Loucy (cell line): ENCODE measurements around the gene MRGPRX3.

Source experiments
- H2AFZ ChIP-seq: fragments of 200-600 bp; sonication (generic); 2 replicates; pipeline ENCODE4 v1.6.0; 2016; ENCODE audit warnings: antibody characterized with exemption, mild to moderate bottlenecking, low read length, moderate library complexity
- H3F3A ChIP-seq: fragments of 200-600 bp; 2 replicates; pipeline ENCODE4 v1.6.0; 2016; ENCODE audit warnings: antibody characterized with exemption, low read depth, mild to moderate bottlenecking
- H3K27me3 ChIP-seq: fragments of 200-600 bp; sonication (generic); 2 replicates; pipeline ENCODE4 v1.6.1; 2014; ENCODE audit warnings: low read length, mild to moderate bottlenecking; ENCODE audit not compliant: insufficient read depth, poor library complexity, severe bottlenecking
- H3K36me3 ChIP-seq: fragments of 200-600 bp; sonication (generic); 2 replicates; pipeline ENCODE4 v1.6.1; 2016; ENCODE audit warnings: low read length; ENCODE audit not compliant: insufficient read depth
- H3K4me1 ChIP-seq: fragments of 200-600 bp; sonication (generic); 2 replicates; pipeline ENCODE4 v1.5.1; 2014; ENCODE audit warnings: low read length, mild to moderate bottlenecking; ENCODE audit not compliant: insufficient read depth, poor library complexity, severe bottlenecking
- H3K4me2 ChIP-seq: fragments of 200-600 bp; sonication (generic); 2 replicates; pipeline ENCODE4 v1.6.0; 2014; ENCODE audit warnings: antibody characterized with exemption, low read length, low read depth, mild to moderate bottlenecking; ENCODE audit not compliant: poor library complexity, severe bottlenecking
- H3K4me3 ChIP-seq: fragments of 200-600 bp; sonication (generic); 2 replicates; pipeline ENCODE4 v1.5.1; 2014; ENCODE audit warnings: low read length, mild to moderate bottlenecking, mixed read lengths; ENCODE audit not compliant: poor library complexity, severe bottlenecking
- H3K79me2 ChIP-seq: fragments of 200-600 bp; sonication (generic); 2 replicates; pipeline ENCODE4 v1.6.1; 2014; ENCODE audit warnings: low read length; ENCODE audit not compliant: insufficient read depth
- H3K9ac ChIP-seq: fragments of 200-600 bp; sonication (generic); 2 replicates; pipeline ENCODE4 v1.6.0; 2014; ENCODE audit warnings: mild to moderate bottlenecking, low read depth, low read length, moderate library complexity; ENCODE audit not compliant: poor library complexity, severe bottlenecking
- H3K9me2 ChIP-seq: fragments of 200-600 bp; sonication (generic); replicated peaks from 2 replicates; pipeline ENCODE4 v1.6.1; 2016; ENCODE audit warnings: low read depth, low read length, mixed read lengths
- H3K9me3 ChIP-seq: fragments of 200-600 bp; sonication (generic); 2 replicates; pipeline ENCODE4 v1.6.1; 2014; ENCODE audit warnings: mild to moderate bottlenecking, antibody characterized with exemption, low read length, low read depth; ENCODE audit not compliant: insufficient read depth
- H4K20me1 ChIP-seq: fragments of 200-600 bp; sonication (generic); 2 replicates; pipeline ENCODE4 v1.6.0; 2014; ENCODE audit warnings: antibody characterized with exemption, low read length, mild to moderate bottlenecking; ENCODE audit not compliant: insufficient read depth, poor library complexity, severe bottlenecking
- CTCF ChIP-seq: fragments of 200-600 bp; sonication (generic); conservative IDR thresholded peaks from 2 replicates; pipeline ENCODE4 v1.5.1; 2014; ENCODE audit warnings: mild to moderate bottlenecking, antibody characterized with exemption, low read length
- EZH2phosphoT487 ChIP-seq: fragments of 200-600 bp; IDR thresholded peaks from 2 replicates; pipeline ENCODE4 v1.6.1; 2018; ENCODE audit warnings: antibody characterized with exemption, mild to moderate bottlenecking, moderate library complexity, borderline replicate concordance

The MRGPRX3 gene

GRCh38 chr11:18105086-18105801 is 27.1 kb upstream of the MRGPRX3 start:
- peak overlapping the region; percentile 78 for H3K4me2 ChIP-seq
- peaks cover 56% of the 10 kb centered on the region for H3K79me2 ChIP-seq
- H3K4me3 ChIP-seq = peak overlapping the region; percentile 96
- H3K9ac ChIP-seq = peak overlapping the region; percentile 96
- peak overlapping the region; percentile 93 for H2AFZ ChIP-seq
- no peaks in the 10 kb centered on the region for H3F3A ChIP-seq
- no peaks in the 10 kb centered on the region for H3K9me3 ChIP-seq
- peaks cover 14% of the 10 kb centered on the region for H4K20me1 ChIP-seq
- no peaks in the 10 kb centered on the region for H3K27me3 ChIP-seq
- peaks cover 8% of the 10 kb centered on the region for H3K4me1 ChIP-seq
- H3K36me3 ChIP-seq = peaks cover 13% of the 10 kb centered on the region; the same call in 1 of the 2 replicates
- H3K9me2 ChIP-seq = no peaks in the 10 kb centered on the region
- no peak for TF ChIP-seq CTCF
- TF ChIP-seq EZH2phosphoT487 = no peak

GRCh38 chr11:18105802-18106574 is 26.4 kb upstream of the MRGPRX3 start, which contains the start of gene SAAL1:
TSS of gene SAAL1 (minus strand) at chr11:18106082. CDS start at chr11:18106041, 41 bp downstream.
- Histone ChIP-seq H3K9me2 (no peaks in the 10 kb centered on the region), H3K9ac (peak within 1 kb of the TSS; percentile 96), H3F3A (no peaks in the 10 kb centered on the region), H3K79me2 (peaks cover 48% of the 10 kb centered on the region), H3K27me3 (no peaks in the 10 kb centered on the region), H4K20me1 (peaks cover 8% of the 10 kb centered on the region), H3K9me3 (no peaks in the 10 kb centered on the region), H3K4me3 (peak within 1 kb of the TSS; percentile 96), H2AFZ (peak within 1 kb of the TSS; percentile 93), H3K4me1 (peaks cover 8% of the 10 kb centered on the region), H3K36me3 (peaks cover 11% of the 10 kb centered on the region; the same call in 1 of the 2 replicates), H3K4me2 (peak within 1 kb of the TSS; percentile 78)
- TF ChIP-seq CTCF (peak; percentile 82), EZH2phosphoT487 (no peak)

GRCh38 chr11:18106688-18107087 is 25.7 kb upstream of the MRGPRX3 start:
- no peaks in the 10 kb centered on the region for H3K27me3 ChIP-seq
- H3K4me3 ChIP-seq = no peak overlapping the region
- H4K20me1 ChIP-seq = peaks cover 5% of the 10 kb centered on the region
- no peak overlapping the region for H3K4me2 ChIP-seq
- H3K9me2 ChIP-seq = no peaks in the 10 kb centered on the region
- peaks cover 41% of the 10 kb centered on the region for H3K79me2 ChIP-seq
- peaks cover 8% of the 10 kb centered on the region for H3K4me1 ChIP-seq
- H3K9me3 ChIP-seq = no peaks in the 10 kb centered on the region
- H3K36me3 ChIP-seq = peaks cover 7% of the 10 kb centered on the region; the same call in 1 of the 2 replicates
- peak overlapping the region; percentile 93; the same call in 1 of the 2 replicates for H2AFZ ChIP-seq
- no peak overlapping the region for H3K9ac ChIP-seq
- TF ChIP-seq CTCF (no peak), EZH2phosphoT487 (no peak)
- H3F3A ChIP-seq = no peaks in the 10 kb centered on the region
